Measurements from ENCODE around the gene TRIP12.

- TF ChIP-seq EZH2 (IDR thresholded peaks at IDR 0.05) (no peak), ZNF274 (IDR thresholded peaks at IDR 0.05; ENCODE audit: low read depth, low read length) (no peak)
Observed at GRCh38 chr2:229851870-229852269, 69.9 kb downstream of the TRIP12 start.
